ENCODE measurements around the gene ZNF516. TPM values are rescaled to one million over a fixed set of nuclear protein-coding genes. Genes with fewer than 3 reads are reported as not detected.
"Not testable (repeated sequence)": the region's sequence is repeated elsewhere in the genome, so short reads cannot be mapped to it uniquely, and the experiment has no call there.

Gene ZNF516
- polyA plus RNA-seq, 1 experiment = 11.3 TPM

- H3K4me3 ChIP-seq (ENCODE audit: low read depth, low read length) = no peak overlapping the region
- H3K36me3 ChIP-seq (ENCODE audit: control insufficient read depth, insufficient read depth, low read length) = peaks cover 1% of the 10 kb centered on the region; the same call in 1 of the 2 replicates
- H3K27me3 ChIP-seq (ENCODE audit: control insufficient read depth, insufficient read depth, low read length) = no peaks in the 10 kb centered on the region
- POLR2A ChIA-PET = no interaction called here
- DNase-seq (ENCODE audit: low read depth) = no peak
- TF ChIP-seq, protein P1, sequence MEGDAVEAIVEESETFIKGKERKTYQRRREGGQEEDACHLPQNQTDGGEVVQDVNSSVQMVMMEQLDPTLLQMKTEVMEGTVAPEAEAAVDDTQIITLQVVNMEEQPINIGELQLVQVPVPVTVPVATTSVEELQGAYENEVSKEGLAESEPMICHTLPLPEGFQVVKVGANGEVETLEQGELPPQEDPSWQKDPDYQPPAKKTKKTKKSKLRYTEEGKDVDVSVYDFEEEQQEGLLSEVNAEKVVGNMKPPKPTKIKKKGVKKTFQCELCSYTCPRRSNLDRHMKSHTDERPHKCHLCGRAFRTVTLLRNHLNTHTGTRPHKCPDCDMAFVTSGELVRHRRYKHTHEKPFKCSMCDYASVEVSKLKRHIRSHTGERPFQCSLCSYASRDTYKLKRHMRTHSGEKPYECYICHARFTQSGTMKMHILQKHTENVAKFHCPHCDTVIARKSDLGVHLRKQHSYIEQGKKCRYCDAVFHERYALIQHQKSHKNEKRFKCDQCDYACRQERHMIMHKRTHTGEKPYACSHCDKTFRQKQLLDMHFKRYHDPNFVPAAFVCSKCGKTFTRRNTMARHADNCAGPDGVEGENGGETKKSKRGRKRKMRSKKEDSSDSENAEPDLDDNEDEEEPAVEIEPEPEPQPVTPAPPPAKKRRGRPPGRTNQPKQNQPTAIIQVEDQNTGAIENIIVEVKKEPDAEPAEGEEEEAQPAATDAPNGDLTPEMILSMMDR (IDR thresholded peaks at IDR 0.05; ENCODE audit: insufficient read depth, low read depth, low read length) = peak; percentile 45
- CTCF ChIA-PET = interaction anchor here (1.1 to 4.3 kb wide), 6 partner anchors 11 to 77 kb away, joined by 3 to 25 read pairs (median 4); no protein-coding TSS in a partner anchor
Observed at GRCh38 chr18:76475450-76476194, 19.4 kb downstream of the ZNF516 start.

DNA sequence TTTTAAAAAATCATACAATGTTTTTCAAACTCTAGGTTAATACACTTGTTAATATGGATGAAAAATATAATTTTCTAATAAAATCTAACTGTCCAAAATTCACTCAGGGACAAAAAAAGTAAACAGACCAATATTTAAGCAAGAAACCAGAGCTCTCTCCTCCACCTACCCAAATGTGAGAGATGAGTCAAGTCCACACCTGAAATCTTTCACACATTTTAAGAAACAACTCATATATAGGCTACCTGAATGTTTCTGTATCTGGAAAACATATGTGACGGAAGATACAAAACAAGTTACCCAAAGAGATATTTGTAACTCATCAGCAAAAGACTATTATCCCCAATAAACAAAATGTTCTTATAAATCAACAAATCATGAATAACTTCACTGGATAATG, 20.2 kb downstream of the ZNF516 start:
- Histone ChIP-seq H3K27me3 (ENCODE audit: control insufficient read depth, insufficient read depth, low read length) (no peaks in the 10 kb centered on the region), H3K4me3 (ENCODE audit: low read depth, low read length) (no peak overlapping the region), H3K36me3 (ENCODE audit: control insufficient read depth, insufficient read depth, low read length) (peaks cover 1% of the 10 kb centered on the region; the same call in 1 of the 2 replicates)
- TF ChIP-seq, protein P1 (IDR thresholded peaks at IDR 0.05; ENCODE audit: insufficient read depth, low read depth, low read length) = no peak
- DNase-seq (ENCODE audit: low read depth) = no peak
- ChIA-PET CTCF (interaction anchor here (0.8 to 4.3 kb wide), 4 partner anchors 11 to 76 kb away, joined by 3 to 25 read pairs (median 4); no protein-coding TSS in a partner anchor), POLR2A (no interaction called here)

- H3K36me3 ChIP-seq (ENCODE audit: control insufficient read depth, insufficient read depth, low read length); H3K4me3 ChIP-seq (ENCODE audit: low read depth, low read length); DNase-seq (ENCODE audit: low read depth); POLR2A ChIA-PET; H3K27me3 ChIP-seq (ENCODE audit: control insufficient read depth, insufficient read depth, low read length); CTCF ChIA-PET: not testable (repeated sequence)
Observed at GRCh38 chr18:76473521-76473920, 21.5 kb downstream of the ZNF516 start.

DNA sequence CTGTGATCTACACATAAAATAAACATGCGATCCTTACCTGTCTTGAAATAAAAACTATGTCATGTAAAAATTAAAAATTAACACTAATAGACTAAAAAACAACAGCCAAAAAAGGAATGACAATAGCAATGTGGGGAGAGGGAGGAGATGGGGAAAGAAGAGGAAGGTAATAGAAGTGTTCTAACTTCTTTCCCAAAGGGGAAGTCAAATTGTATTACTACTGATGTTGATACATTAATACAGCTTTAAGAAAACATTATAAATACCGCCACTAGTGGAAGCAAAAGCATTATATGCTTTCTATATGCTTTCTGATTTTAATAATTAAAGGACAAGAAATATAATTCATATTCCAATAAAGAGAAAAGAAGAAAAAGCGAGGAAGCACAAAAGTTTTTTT, 22.2 kb downstream of the ZNF516 start:
- no peaks in the 10 kb centered on the region for H3K27me3 ChIP-seq (ENCODE audit: control insufficient read depth, insufficient read depth, low read length)
- CTCF ChIA-PET = interaction anchor here (1.0 kb wide), 1 partner anchor 74 kb away, joined by 3 read pairs; no protein-coding TSS in a partner anchor
- H3K4me3 ChIP-seq (ENCODE audit: low read depth, low read length) = no peak overlapping the region
- TF ChIP-seq, protein P1 (IDR thresholded peaks at IDR 0.05; ENCODE audit: insufficient read depth, low read depth, low read length) = no peak
- POLR2A ChIA-PET = no interaction called here
- H3K36me3 ChIP-seq (ENCODE audit: control insufficient read depth, insufficient read depth, low read length) = peaks cover 1% of the 10 kb centered on the region; the same call in 1 of the 2 replicates
- DNase-seq (ENCODE audit: low read depth) = no peak

GRCh38 chr18:76471593-76471992, 23.4 kb downstream of the ZNF516 start:
- no peak overlapping the region for H3K4me3 ChIP-seq (ENCODE audit: low read depth, low read length)
- no peaks in the 10 kb centered on the region for H3K27me3 ChIP-seq (ENCODE audit: control insufficient read depth, insufficient read depth, low read length)
- DNase-seq (ENCODE audit: low read depth) = no peak
- CTCF ChIA-PET = interaction anchor here (1.0 to 1.1 kb wide), 2 partner anchors 72 to 238 kb away, joined by 3 read pairs; no protein-coding TSS in a partner anchor
- H3K36me3 ChIP-seq (ENCODE audit: control insufficient read depth, insufficient read depth, low read length) = peaks cover 3% of the 10 kb centered on the region; the same call in 1 of the 2 replicates
- POLR2A ChIA-PET = no interaction called here
- TF ChIP-seq, protein P1 (IDR thresholded peaks at IDR 0.05; ENCODE audit: insufficient read depth, low read depth, low read length) = no peak

All from BJ (cell line).